H1 (cell line): ENCODE data around the gene SLFNL1. TPM values are rescaled to one million over a fixed set of nuclear protein-coding genes. Genes with fewer than 3 reads are reported as not detected.

ENCODE experiments used
- CTCF ChIA-PET: fragments of 300-600 bp; sonication (Branson Sonifier 250); formaldehyde crosslinking; loops from one replicate; lab custom pipeline; 2021; ENCODE audit not compliant: partially characterized antibody; lab: Charles Lee
- POLR2A ChIA-PET: fragments of 300-600 bp; sonication (Branson Sonifier 250); formaldehyde crosslinking; loops from one replicate; lab custom pipeline; 2021; ENCODE audit warnings: inconsistent platforms; ENCODE audit not compliant: partially characterized antibody; lab: Charles Lee
- DNase-seq, 2 experiments: peaks; one replicate each; pipeline versions ENCODE4 v3.0.0 to v3.0.0-alpha.2; 2010 to 2022; ENCODE audit warnings: low spot score in 2 of 2, low read depth in 1 of 2, mixed read lengths in 1 of 2
- FAIRE-seq: peaks from 2 replicates; lab custom pipeline; 2011; peaks lifted over from hg19 to GRCh38; lab: Jason Lieb, UNC
- H2AFZ ChIP-seq: 2 replicates; pipeline ENCODE4 v1.8.1; 2012; ENCODE audit warnings: low read length, inconsistent platforms
- H2AK5ac ChIP-seq: 2 replicates; pipeline ENCODE4 v1.6.1; 2013; ENCODE audit warnings: low read depth, low read length
- H2BK120ac ChIP-seq: replicated peaks from 2 replicates; pipeline ENCODE3; 2013; ENCODE audit warnings: low read depth, low read length, inconsistent platforms
- H2BK12ac ChIP-seq: 2 replicates; pipeline ENCODE4 v1.6.1; 2013; ENCODE audit warnings: low read depth, low read length
- H2BK15ac ChIP-seq: 2 replicates; pipeline ENCODE4 v1.6.1; 2013; ENCODE audit warnings: low read length
- H2BK20ac ChIP-seq: 2 replicates; pipeline ENCODE4 v1.6.1; 2013; ENCODE audit warnings: low read length
- H2BK5ac ChIP-seq: 2 replicates; pipeline ENCODE4 v1.6.1; 2013; ENCODE audit warnings: low read depth, low read length
- H3K14ac ChIP-seq: 2 replicates; pipeline ENCODE4 v1.6.1; 2013; ENCODE audit warnings: inconsistent platforms; ENCODE audit not compliant: insufficient read length
- H3K18ac ChIP-seq: 2 replicates; pipeline ENCODE4 v1.6.1; 2013; ENCODE audit warnings: low read length; ENCODE audit errors: extremely low read depth
- H3K23ac ChIP-seq: 2 replicates; pipeline ENCODE4 v1.6.1; 2013; ENCODE audit warnings: inconsistent platforms; ENCODE audit not compliant: insufficient read length
- H3K23me2 ChIP-seq: 2 replicates; pipeline ENCODE4 v1.6.1; 2013; ENCODE audit warnings: low read depth, low read length
- H3K27ac ChIP-seq: 2 replicates; pipeline ENCODE4 v1.6.1; 2011; ENCODE audit warnings: low read depth, low read length, inconsistent platforms
- H3K27me3 ChIP-seq, 4 experiments: replicated peaks in 1 of 4; 1 replicate in 1 of 4; 2 replicates in 3 of 4; pipeline versions ENCODE4 v1.6.1 to v1.8.1; 2011 to 2013; ENCODE audit warnings: low read length in 3 of 4, mild to moderate bottlenecking in 3 of 4, inconsistent platforms in 2 of 4, mixed read lengths in 2 of 4, moderate library complexity in 1 of 4; ENCODE audit not compliant: control insufficient read depth in 3 of 4, insufficient read depth in 3 of 4; ENCODE audit errors: extremely low read depth in 1 of 4
- H3K36me3 ChIP-seq, 4 experiments: 2 replicates each; pipeline versions ENCODE4 v1.6.1 to v1.8.1; 2011 to 2013; ENCODE audit warnings: mild to moderate bottlenecking in 4 of 4, low read length in 3 of 4, moderate library complexity in 2 of 4, control low read depth in 1 of 4, inconsistent platforms in 1 of 4; ENCODE audit not compliant: insufficient read depth in 4 of 4, control insufficient read depth in 2 of 4
- H3K4ac ChIP-seq: replicated peaks from 2 replicates; pipeline ENCODE3; 2013; ENCODE audit warnings: low read length, low read depth, mixed read lengths, inconsistent platforms; ENCODE audit not compliant: insufficient read length
- H3K4me1 ChIP-seq, 4 experiments: replicated peaks in 1 of 4; 1 replicate in 1 of 4; 2 replicates in 3 of 4; pipeline versions ENCODE4 v1.6.1 to v1.8.1; 2011 to 2013; ENCODE audit warnings: low read length in 3 of 4, inconsistent platforms in 2 of 4, mixed read lengths in 1 of 4; ENCODE audit not compliant: insufficient read depth in 4 of 4, control insufficient read depth in 3 of 4
- H3K4me2 ChIP-seq, 2 experiments: 2 replicates each; pipeline versions ENCODE4 v1.6.1 to v1.8.1; 2011 to 2013; ENCODE audit warnings: low read depth in 2 of 2, low read length in 2 of 2, control low read depth in 1 of 2, inconsistent platforms in 1 of 2, mild to moderate bottlenecking in 1 of 2; ENCODE audit not compliant: insufficient read depth in 1 of 2
- H3K4me3 ChIP-seq, 4 experiments: fragments of 200-600, 300-600 bp in 1 of 4; sonication (generic), shearing (Covaris generic), sonication (Bioruptor Twin) in 1 of 4; 2 replicates each; pipeline versions ENCODE4 v1.5.1 to v1.8.1; 2011 to 2016; ENCODE audit warnings: low read length in 4 of 4, low read depth in 3 of 4, control low read depth in 2 of 4, inconsistent platforms in 2 of 4, mild to moderate bottlenecking in 2 of 4, mixed read lengths in 1 of 4, moderate library complexity in 1 of 4; ENCODE audit not compliant: insufficient read depth in 2 of 4; ENCODE audit errors: extremely low read depth in 1 of 4
- H3K56ac ChIP-seq: replicated peaks from 2 replicates; pipeline ENCODE3; 2013; ENCODE audit warnings: low read depth, mild to moderate bottlenecking, mixed read lengths, low read length, inconsistent platforms; ENCODE audit not compliant: insufficient read length
- H3K79me1 ChIP-seq: 2 replicates; pipeline ENCODE4 v1.6.1; 2013; ENCODE audit warnings: low read depth, low read length, control low read depth
- H3K79me2 ChIP-seq, 2 experiments: 2 replicates each; pipeline versions ENCODE4 v1.6.1 to v1.8.1; 2012 to 2013; ENCODE audit warnings: low read length in 2 of 2, mild to moderate bottlenecking in 2 of 2, inconsistent platforms in 1 of 2; ENCODE audit not compliant: insufficient read depth in 2 of 2, control insufficient read depth in 1 of 2
- H3K9ac ChIP-seq, 4 experiments: replicated peaks in 1 of 4; 1 replicate in 1 of 4; 2 replicates in 3 of 4; pipeline versions ENCODE4 v1.6.1 to v1.8.1; 2011 to 2013; ENCODE audit warnings: low read depth in 3 of 4, low read length in 3 of 4, control low read depth in 2 of 4, mild to moderate bottlenecking in 2 of 4, moderate library complexity in 2 of 4, inconsistent platforms in 1 of 4; ENCODE audit errors: extremely low read depth in 1 of 4
- H3K9me3 ChIP-seq, 2 experiments: 2 replicates each; pipeline versions ENCODE4 v1.6.1 to v1.8.1; 2012 to 2013; ENCODE audit warnings: mild to moderate bottlenecking in 2 of 2, moderate library complexity in 2 of 2, control low read depth in 1 of 2, inconsistent platforms in 1 of 2, low read depth in 1 of 2, low read length in 1 of 2, mixed read lengths in 1 of 2; ENCODE audit not compliant: insufficient read depth in 2 of 2
- H4K20me1 ChIP-seq, 2 experiments: replicated peaks in 1 of 2; 2 replicates each; pipeline versions ENCODE3 to v1.8.1; 2011 to 2013; ENCODE audit warnings: inconsistent platforms in 2 of 2, low read length in 2 of 2, mild to moderate bottlenecking in 1 of 2; ENCODE audit not compliant: insufficient read depth in 2 of 2, control insufficient read depth in 1 of 2
- H4K5ac ChIP-seq: 2 replicates; pipeline ENCODE4 v1.6.1; 2013; ENCODE audit warnings: low read length, low read depth, mixed read lengths, inconsistent platforms; ENCODE audit not compliant: insufficient read length
- H4K8ac ChIP-seq: 2 replicates; pipeline ENCODE4 v1.8.0; 2013; ENCODE audit warnings: mild to moderate bottlenecking, moderate library complexity, low read length, inconsistent platforms; ENCODE audit not compliant: insufficient read depth; ENCODE audit errors: extremely low read depth
- H4K91ac ChIP-seq: replicated peaks from 2 replicates; pipeline ENCODE3; 2013; ENCODE audit warnings: low read length, mixed read lengths, inconsistent platforms; ENCODE audit not compliant: insufficient read length
- POLR2A ChIP-seq, 2 experiments: IDR thresholded peaks; 1 replicate in 1 of 2; 2 replicates in 1 of 2; pipeline ENCODE4 v1.6.1; 2011; ENCODE audit warnings: low read depth in 2 of 2, low read length in 2 of 2, mild to moderate bottlenecking in 2 of 2; ENCODE audit errors: control extremely low read depth in 1 of 2
- RNF2 ChIP-seq: fragments of 200-900, 300-1000 bp; sonication (generic); IDR thresholded peaks from 2 replicates; pipeline ENCODE4 v1.7.1; 2016; ENCODE audit warnings: borderline replicate concordance, low read depth, mild to moderate bottlenecking, antibody characterized with exemption, low read length; ENCODE audit not compliant: poor library complexity, severe bottlenecking; ENCODE audit errors: missing control alignments
- TBP ChIP-seq: IDR thresholded peaks from 2 replicates; pipeline ENCODE4 v1.6.1; 2011; ENCODE audit warnings: low read depth, low read length, improper control_type of control experiment
- YY1 ChIP-seq: IDR thresholded peaks from 2 replicates; pipeline ENCODE4 v1.6.1; 2011; ENCODE audit warnings: low read depth, mild to moderate bottlenecking, low read length
- WGBS, 2 experiments: shearing (Covaris generic) in 1 of 2; methylation state at CpG; one replicate each; pipeline versions ENCODE4 v1.1.6 to v1.1.7; 2013 to 2015; ENCODE audit warnings: low lambda C conversion rate in 2 of 2, mixed read lengths in 2 of 2, inconsistent platforms in 1 of 2, low coverage in 1 of 2, missing lambda C conversion rate in 1 of 2; ENCODE audit not compliant: insufficient replicate concordance in 2 of 2, insufficient coverage in 1 of 2, insufficient read length in 1 of 2; ENCODE audit errors: extremely low coverage in 1 of 2, missing lambda C conversion rate in 1 of 2; 5-methylcytosine and 5-hydroxymethylcytosine counted together
- polyA plus RNA-seq, 7 experiments: library from polyadenylated mRNA; depleted of rRNA in 3 of 7; stranded (reverse) in 5 of 7; unstranded in 2 of 7; fragments of >200 nt in 5 of 7; fragments of 200-250 nt in 2 of 7; gene quantifications; 1 replicate in 5 of 7; 2 replicates in 1 of 7; 4 replicates in 1 of 7; pipeline versions ENCODE4 v1.2.1 to v1.2.3, GENCODE V29; 2011 to 2013; ENCODE audit warnings: missing spikeins in 2 of 7, mixed read lengths in 2 of 7
- total RNA-seq: library from RNA; stranded (reverse); fragmentation: NEBNext Ultra II Directional; extraction: Animal tissue kit (Norgen Biotek cat#: 25700); gene quantifications from 2 replicates; pipeline ENCODE4 v1.2.1, GENCODE V29; 2021

Gene SLFNL1
- total and polyA plus RNA-seq, 2 of the 8 experiments (the other 6 are each of a cell fraction or from before 2014, with no cell fraction given) = not detected

GRCh38 chr1:40987439-40988276, 33.9 kb downstream of the SLFNL1 start:
- WGBS, 2 experiments = 93% methylated on average over 9 of the region's 9 CpGs; no CpG with 5 or more reads in 1 of the 2 experiments
- peaks cover 0 to 35% of the 10 kb centered on the region in 2 experiments; a peak in 2 of 4 replicates for H3K79me2 ChIP-seq
- H2AFZ ChIP-seq = no peak overlapping the region
- H4K5ac ChIP-seq = no peak overlapping the region
- H3K4me3 ChIP-seq = no peak overlapping the region
- H3K4me2 ChIP-seq = no peak overlapping the region
- peaks cover 9 to 19% of the 10 kb centered on the region in 2 experiments for H4K20me1 ChIP-seq
- no peak overlapping the region for H3K18ac ChIP-seq
- DNase-seq = no peak
- no peak overlapping the region for H4K8ac ChIP-seq
- H3K9ac ChIP-seq = no peak overlapping the region
- no peak overlapping the region for H2BK120ac ChIP-seq
- no peak overlapping the region for H3K27ac ChIP-seq
- H2BK20ac ChIP-seq = no peak overlapping the region
- 0 out of 2 replicates have a peak, but pooled peaks cover 2% of the 10 kb centered on the region for H3K23me2 ChIP-seq
- no peak for FAIRE-seq
- no peak overlapping the region for H3K14ac ChIP-seq
- H3K36me3 ChIP-seq = peaks cover 60 to 96% (median 90%) of the 10 kb centered on the region in 4 experiments
- no peak overlapping the region for H2AK5ac ChIP-seq
- H3K27me3 ChIP-seq = no peaks in the 10 kb centered on the region
- H3K4ac ChIP-seq = no peak overlapping the region
- CTCF ChIA-PET = interaction anchor here (1.3 to 1.4 kb wide), 2 partner anchors 9 to 205 kb away, joined by 3 to 5 read pairs; no protein-coding TSS in a partner anchor
- H4K91ac ChIP-seq = no peak overlapping the region
- no peak overlapping the region for H3K23ac ChIP-seq
- H3K9me3 ChIP-seq = no peaks in the 10 kb centered on the region
- H2BK15ac ChIP-seq = no peak overlapping the region
- H2BK12ac ChIP-seq = no peak overlapping the region
- TF ChIP-seq YY1 = no peak
- no peak for TF ChIP-seq TBP
- TF ChIP-seq RNF2 = no peak
- no peak for TF ChIP-seq POLR2A (IDR thresholded peaks at IDR 0.05; ENCODE audit: control extremely low read depth in 1 of 2, low read depth in 2 of 2, low read length in 2 of 2)
- H3K79me1 ChIP-seq = no peaks in the 10 kb centered on the region; the same call in 1 of the 2 replicates
- H3K4me1 ChIP-seq = no peaks in the 10 kb centered on the region
- H3K56ac ChIP-seq = no peak overlapping the region
- H2BK5ac ChIP-seq = no peak overlapping the region
- POLR2A ChIA-PET = interaction anchor here (0.6 to 9.6 kb wide), 6 partner anchors 8 to 216 kb away, joined by 3 to 49 read pairs (median 6); no protein-coding TSS in a partner anchor
